K562 (cell line): ENCODE data around the gene HUNK. TPM values are rescaled to one million over a fixed set of nuclear protein-coding genes. Genes with fewer than 3 reads are reported as not detected.

Experiments
- ATAC-seq: fragments of 200-7000 bp; cut with Tn5 transposase; 3 replicates; pipeline ENCODE4 v1.9.1; 2020; ENCODE audit warnings: moderate library complexity
- BruUV-seq: library from RNA; stranded (reverse); fragments of 400-500 nt; replicated peaks from 2 replicates; lab custom pipeline; 2021; lab: Mats Ljungman, UMichigan
- CTCF ChIA-PET: fragments of 300-600 bp; formaldehyde crosslinking; extraction: SDS; loops from one replicate; lab custom pipeline; 2021; ENCODE audit warnings: low intra/inter-chr PET ratio; lab: Yijun Ruan, JAX
- POLR2A ChIA-PET: fragments of 300-600, 350-650 bp; sonication (Branson Sonifier 250); formaldehyde crosslinking; extraction: SDS; loops from one replicate; lab custom pipeline; 2021; ENCODE audit warnings: antibody characterized with exemption, inconsistent platforms; lab: Yijun Ruan, JAX
- DNase-seq, 4 experiments: peaks; one replicate each; pipeline versions ENCODE4 v3.0.0 to v3.0.0-alpha.2; 2011 to 2018; ENCODE audit warnings: low spot score in 3 of 4, mixed read lengths in 3 of 4; ENCODE audit errors: extremely low read depth in 1 of 4
- FAIRE-seq: peaks from 2 replicates; lab custom pipeline; 2011; peaks lifted over from hg19 to GRCh38; lab: Jason Lieb, UNC
- H2AFZ ChIP-seq: 2 replicates; pipeline ENCODE4 v1.6.0; 2011; ENCODE audit warnings: low read depth, low read length, control low read depth, inconsistent platforms
- H3K27ac ChIP-seq: fragments of 200-600 bp; 3 replicates; pipeline ENCODE4 v1.8.0; 2011; ENCODE audit warnings: low read depth, mild to moderate bottlenecking, control low read depth, inconsistent platforms, low read length, moderate library complexity, mixed read lengths; ENCODE audit errors: extremely low read depth
- H3K27me3 ChIP-seq, 2 experiments: fragments of 300-600 bp in 1 of 2; 2 replicates in 1 of 2; 3 replicates in 1 of 2; pipeline versions ENCODE4 v1.6.0 to v1.8.0; 2011; ENCODE audit warnings: inconsistent platforms in 2 of 2, low read length in 2 of 2, mild to moderate bottlenecking in 1 of 2, mixed read lengths in 1 of 2, moderate library complexity in 1 of 2; ENCODE audit not compliant: control insufficient read depth in 2 of 2, insufficient read depth in 2 of 2
- H3K36me3 ChIP-seq: fragments of 300-600 bp; 3 replicates; pipeline ENCODE4 v1.8.0; 2011; ENCODE audit warnings: mild to moderate bottlenecking, low read length, inconsistent platforms; ENCODE audit not compliant: control insufficient read depth, insufficient read depth
- H3K4me1 ChIP-seq, 2 experiments: fragments of 200-600 bp in 1 of 2; replicated peaks in 1 of 2; 2 replicates in 1 of 2; 3 replicates in 1 of 2; pipeline versions ENCODE4 v1.5.1 to v1.8.0; 2011; ENCODE audit warnings: inconsistent platforms in 2 of 2, low read length in 2 of 2, mild to moderate bottlenecking in 1 of 2, mixed read lengths in 1 of 2, moderate library complexity in 1 of 2; ENCODE audit not compliant: control insufficient read depth in 2 of 2, insufficient read depth in 2 of 2
- H3K4me2 ChIP-seq: 2 replicates; pipeline ENCODE4 v1.6.1; 2011; ENCODE audit warnings: low read length, control low read depth, inconsistent platforms, mixed read lengths; ENCODE audit not compliant: insufficient read depth
- H3K4me3 ChIP-seq: fragments of 200-600 bp; sonication (generic), shearing (Covaris generic); 2 replicates; pipeline ENCODE4 v1.5.1; 2016; ENCODE audit warnings: control low read depth, inconsistent platforms
- H3K79me2 ChIP-seq: fragments of 200-600 bp; 3 replicates; pipeline ENCODE4 v1.8.0; 2011; ENCODE audit warnings: low read length, inconsistent platforms; ENCODE audit not compliant: control insufficient read depth, insufficient read depth
- H3K9ac ChIP-seq, 2 experiments: 2 replicates each; pipeline versions ENCODE4 v1.6.0 to v1.6.1; 2011; ENCODE audit warnings: low read depth in 2 of 2, low read length in 2 of 2, control low read depth in 1 of 2, inconsistent platforms in 1 of 2, mild to moderate bottlenecking in 1 of 2, mixed read lengths in 1 of 2; ENCODE audit not compliant: insufficient read depth in 1 of 2
- H3K9me1 ChIP-seq: one replicate; pipeline ENCODE4 v1.6.0; 2011; ENCODE audit warnings: inconsistent platforms, mild to moderate bottlenecking, low read length, moderate library complexity; ENCODE audit not compliant: control insufficient read depth, insufficient read depth
- H3K9me3 ChIP-seq: replicated peaks from 2 replicates; pipeline ENCODE4 v1.5.1; 2011; ENCODE audit warnings: low read depth, low read length, inconsistent platforms; ENCODE audit not compliant: control insufficient read depth, insufficient read depth
- H4K20me1 ChIP-seq: replicated peaks from 2 replicates; pipeline ENCODE4 v1.6.1; 2011; ENCODE audit warnings: low read length, inconsistent platforms, mixed read lengths; ENCODE audit not compliant: control insufficient read depth, insufficient read depth
- FOXJ3 ChIP-seq: sonication (generic); formaldehyde crosslinking; IDR thresholded peaks from 2 replicates; pipeline ENCODE4 v1.4.0; 2020; ENCODE audit warnings: mild to moderate bottlenecking, missing genetic modification reagents
- HDAC8 ChIP-seq: fragments of 450-650 bp; IDR thresholded peaks from 2 replicates; pipeline ENCODE4 v1.6.1; 2016; ENCODE audit warnings: mild to moderate bottlenecking, missing genetic modification characterization, moderate library complexity, missing compliant biosample characterization
- NFXL1 ChIP-seq: fragments of 450-650 bp; formaldehyde crosslinking; IDR thresholded peaks from 2 replicates; pipeline ENCODE4 v1.4.0; 2021; ENCODE audit warnings: mild to moderate bottlenecking
- SAFB2 ChIP-seq: fragments of 200-400 bp; formaldehyde crosslinking; IDR thresholded peaks from 2 replicates; pipeline ENCODE4 v1.6.1; 2018; ENCODE audit warnings: borderline replicate concordance, low read length, low read depth, moderate library complexity; ENCODE audit not compliant: severe bottlenecking
- SMARCA4 ChIP-seq: fragments of 450-650 bp; IDR thresholded peaks from 2 replicates; pipeline ENCODE4 v1.6.1; 2016
- SRSF7 ChIP-seq: fragments of 200-400 bp; formaldehyde crosslinking; optimal IDR thresholded peaks from 2 replicates; pipeline ENCODE3; 2017; ENCODE audit warnings: mild to moderate bottlenecking, low read depth, low read length
- SRSF9 ChIP-seq: fragments of 200-400 bp; formaldehyde crosslinking; IDR thresholded peaks from 2 replicates; pipeline ENCODE4 v1.6.1; 2017; ENCODE audit warnings: low read depth, low read length, borderline replicate concordance
- TFAM ChIP-seq: fragments of 250-450 bp; sonication (Bioruptor Pico); conservative IDR thresholded peaks from 2 replicates; pipeline ENCODE4 v1.5.0; 2021; ENCODE audit warnings: mild to moderate bottlenecking, moderate library complexity
- WGBS: fragments of 100-300 bp; shearing (Covaris generic); methylation state at CpG from one replicate; pipeline ENCODE4 v1.1.6; 2016; ENCODE audit warnings: low coverage, mixed read lengths; ENCODE audit not compliant: insufficient coverage; ENCODE audit errors: missing lambda C conversion rate; 5-methylcytosine and 5-hydroxymethylcytosine counted together
- in situ Hi-C: fragments of 300-500 bp; cut with MboI; formaldehyde crosslinking; loops from 4 replicates; pipeline ENCODE4 v1.15.0; 2018; ENCODE audit warnings: inconsistent platforms, mixed read lengths
- intact Hi-C: fragments of 100-400 bp; cut with micrococcal nuclease; formaldehyde crosslinking; loops from 2 replicates; pipeline ENCODE4 v1.14.2; 2022
- polyA plus RNA-seq, 8 experiments: library from polyadenylated mRNA; depleted of rRNA in 4 of 8; stranded (reverse) in 5 of 8; unstranded in 3 of 8; fragments of >200 nt; fragmentation: Nextera tagmentation in 2 of 8; fragmentation: Illumina TruSeq in 1 of 8; extraction: Ambion mirVana in 2 of 8; extraction: Trizol in 1 of 8; gene quantifications; 2 replicates each; pipeline versions ENCODE4 v1.2.1 to v1.2.3, GENCODE V29; 2011 to 2014; ENCODE audit warnings: inconsistent platforms in 1 of 8, missing spikeins in 1 of 8
- total RNA-seq, 7 experiments: library from RNA; depleted of rRNA in 6 of 7; stranded (reverse); fragments of >200 nt in 6 of 7; fragmentation: Illumina TruSeq in 2 of 7; extraction: Trizol in 2 of 7; gene quantifications; 2 replicates each; pipeline versions ENCODE4 v1.2.1 to v1.2.3, GENCODE V29; 2011 to 2021; ENCODE audit warnings: low replicate concordance in 1 of 7
- TF ChIP-seq, protein P1 (sequence below), 2 experiments: fragments of 450-650 bp; IDR thresholded peaks; 2 replicates each; pipeline ENCODE4 v1.6.1; 2016; ENCODE audit warnings: mild to moderate bottlenecking in 2 of 2, borderline replicate concordance in 1 of 2, low read depth in 1 of 2, moderate library complexity in 1 of 2
- TF ChIP-seq, protein P2 (sequence below): fragments of 450-650 bp; formaldehyde crosslinking; IDR thresholded peaks from 2 replicates; pipeline ENCODE4 v1.4.0; 2020; ENCODE audit warnings: mild to moderate bottlenecking, moderate library complexity
- TF ChIP-seq, protein P3 (sequence below): sonication (generic); IDR thresholded peaks from 2 replicates; pipeline ENCODE4 v1.6.1; 2016

Gene HUNK
- total and polyA plus RNA-seq, 9 of the 15 experiments (the other 6 are each of a cell fraction or from before 2014, with no cell fraction given), result not detected

DNA sequence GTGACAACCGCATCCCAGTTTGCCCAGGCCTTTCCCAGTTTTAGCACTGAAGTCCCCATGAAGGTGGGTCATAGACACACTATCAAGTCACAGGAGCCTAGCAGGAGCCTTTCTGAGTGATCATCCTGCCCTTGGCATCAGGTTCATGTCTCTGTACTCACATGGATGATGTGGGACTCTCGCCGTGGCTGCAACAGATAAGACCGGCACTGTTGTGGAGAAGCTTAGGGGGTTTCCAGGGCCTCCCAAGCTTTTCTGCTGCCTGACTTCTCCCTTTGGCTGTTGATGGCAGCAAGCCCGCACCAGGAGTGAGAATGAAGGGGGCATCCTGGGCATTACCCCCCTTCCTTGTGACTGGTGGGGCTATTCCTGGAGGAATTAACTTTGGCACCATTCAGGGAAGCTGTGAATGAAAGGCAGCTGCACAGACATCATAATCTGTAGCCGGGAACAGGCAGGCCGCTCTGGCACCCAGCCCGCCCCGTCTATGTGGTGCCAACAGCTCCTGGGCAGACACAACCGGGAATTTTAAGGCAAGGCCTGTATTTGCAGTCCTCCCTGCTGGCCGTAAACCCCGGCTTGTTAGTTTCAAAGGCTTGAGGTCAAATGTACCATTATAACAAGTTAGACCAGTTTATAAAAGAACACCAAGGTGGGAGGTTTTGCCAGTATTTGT is 148.6 kb downstream of the HUNK start:
- FAIRE-seq, result no peak
- CTCF ChIA-PET, result no interaction called here
- no peak for ATAC-seq
- Histone ChIP-seq H3K36me3 (no peaks in the 10 kb centered on the region), H3K4me1 (no peaks in the 10 kb centered on the region), H3K4me2 (no peak overlapping the region), H3K27me3 (peaks cover 20 to 25% of the 10 kb centered on the region in 2 experiments), H3K9me1 (no peaks in the 10 kb centered on the region), H3K4me3 (no peak overlapping the region), H3K27ac (no peak overlapping the region), H3K9me3 (no peaks in the 10 kb centered on the region), H4K20me1 (no peaks in the 10 kb centered on the region), H2AFZ (no peak overlapping the region), H3K79me2 (no peaks in the 10 kb centered on the region), H3K9ac (no peak overlapping the region)
- WGBS, result 0% methylated on average over 12 of the region's 12 CpGs
- in situ Hi-C loops (no loop called here), intact Hi-C loops (no loop called here)
- DNase-seq, result no peak
- BruUV-seq, result no TSS peak
- POLR2A ChIA-PET, result no interaction called here
- TF ChIP-seq SMARCA4 (no peak), FOXJ3 (CRISPR knock-in tag) (no peak), TFAM (CRISPR knock-in tag) (no peak), SRSF7 (no peak), SAFB2 (no peak), NFXL1 (CRISPR knock-in tag) (no peak), HDAC8 (tag) (no peak), SRSF9 (no peak)
- TF ChIP-seq, protein P1, sequence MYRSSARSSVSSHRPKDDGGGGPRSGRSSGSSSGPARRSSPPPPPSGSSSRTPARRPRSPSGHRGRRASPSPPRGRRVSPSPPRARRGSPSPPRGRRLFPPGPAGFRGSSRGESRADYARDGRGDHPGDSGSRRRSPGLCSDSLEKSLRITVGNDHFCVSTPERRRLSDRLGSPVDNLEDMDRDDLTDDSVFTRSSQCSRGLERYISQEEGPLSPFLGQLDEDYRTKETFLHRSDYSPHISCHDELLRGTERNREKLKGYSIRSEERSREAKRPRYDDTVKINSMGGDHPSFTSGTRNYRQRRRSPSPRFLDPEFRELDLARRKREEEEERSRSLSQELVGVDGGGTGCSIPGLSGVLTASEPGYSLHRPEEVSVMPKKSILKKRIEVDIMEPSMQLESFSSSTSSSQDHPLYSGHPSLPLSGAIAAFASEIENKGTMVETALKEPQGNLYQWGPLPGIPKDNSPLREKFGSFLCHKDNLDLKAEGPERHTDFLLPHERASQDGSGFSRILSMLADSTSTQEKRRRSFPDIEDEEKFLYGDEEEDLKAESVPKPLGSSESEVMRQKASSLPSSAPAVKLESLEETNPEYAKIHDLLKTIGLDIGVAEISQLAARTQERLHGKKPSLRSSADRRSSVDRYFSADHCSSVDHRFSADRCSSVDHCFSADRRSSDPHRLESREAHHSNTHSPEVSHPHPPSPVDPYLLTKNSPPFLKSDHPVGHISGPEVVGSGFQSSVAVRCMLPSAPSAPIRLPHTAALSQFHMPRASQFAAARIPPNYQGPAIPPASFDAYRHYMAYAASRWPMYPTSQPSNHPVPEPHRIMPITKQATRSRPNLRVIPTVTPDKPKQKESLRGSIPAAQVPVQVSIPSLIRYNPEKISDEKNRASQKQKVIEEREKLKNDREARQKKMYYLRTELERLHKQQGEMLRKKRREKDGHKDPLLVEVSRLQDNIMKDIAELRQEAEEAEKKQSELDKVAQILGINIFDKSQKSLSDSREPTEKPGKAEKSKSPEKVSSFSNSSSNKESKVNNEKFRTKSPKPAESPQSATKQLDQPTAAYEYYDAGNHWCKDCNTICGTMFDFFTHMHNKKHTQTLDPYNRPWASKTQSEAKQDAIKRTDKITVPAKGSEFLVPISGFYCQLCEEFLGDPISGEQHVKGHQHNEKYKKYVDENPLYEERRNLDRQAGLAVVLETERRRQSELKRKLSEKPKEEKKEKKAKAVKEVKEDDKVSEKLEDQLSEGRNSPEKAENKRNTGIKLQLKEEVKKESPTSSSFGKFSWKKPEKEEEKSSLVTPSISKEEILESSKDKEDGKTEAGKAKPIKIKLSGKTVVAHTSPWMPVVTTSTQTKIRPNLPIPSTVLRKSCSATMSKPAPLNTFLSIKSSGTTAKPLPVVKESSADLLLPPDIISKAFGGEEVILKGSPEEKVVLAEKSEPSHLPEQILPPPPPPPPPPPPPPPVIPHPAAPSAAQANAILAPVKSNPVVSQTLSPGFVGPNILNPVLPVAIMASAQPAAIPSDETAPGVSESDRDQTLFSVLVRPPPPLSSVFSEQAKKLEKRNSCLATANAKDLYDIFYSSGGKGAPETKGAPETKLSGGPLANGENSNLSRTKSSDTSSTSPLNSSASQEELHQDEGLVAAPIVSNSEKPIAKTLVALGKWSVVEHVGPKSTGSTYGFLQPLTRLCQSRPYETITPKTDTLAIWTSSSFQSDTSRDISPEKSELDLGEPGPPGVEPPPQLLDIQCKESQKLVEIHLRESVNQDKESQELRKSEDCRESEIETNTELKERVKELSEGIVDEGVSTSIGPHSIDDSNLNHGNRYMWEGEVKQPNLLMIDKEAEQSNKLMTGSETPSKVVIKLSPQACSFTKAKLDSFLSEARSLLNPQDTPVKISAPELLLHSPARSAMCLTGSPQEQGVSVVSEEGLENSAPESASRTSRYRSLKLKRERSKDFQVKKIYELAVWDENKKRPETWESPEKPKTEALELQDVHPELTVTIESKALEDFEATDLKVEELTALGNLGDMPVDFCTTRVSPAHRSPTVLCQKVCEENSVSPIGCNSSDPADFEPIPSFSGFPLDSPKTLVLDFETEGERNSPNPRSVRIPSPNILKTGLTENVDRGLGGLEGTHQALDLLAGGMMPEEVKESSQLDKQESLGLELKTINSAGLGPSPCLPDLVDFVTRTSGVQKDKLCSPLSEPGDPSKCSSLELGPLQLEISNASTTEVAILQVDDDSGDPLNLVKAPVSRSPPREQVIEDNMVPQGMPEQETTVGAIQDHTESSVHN (IDR thresholded peaks at IDR 0.05; ENCODE audit: borderline replicate concordance in 1 of 2, low read depth in 1 of 2), result no peak
- TF ChIP-seq, protein P2, sequence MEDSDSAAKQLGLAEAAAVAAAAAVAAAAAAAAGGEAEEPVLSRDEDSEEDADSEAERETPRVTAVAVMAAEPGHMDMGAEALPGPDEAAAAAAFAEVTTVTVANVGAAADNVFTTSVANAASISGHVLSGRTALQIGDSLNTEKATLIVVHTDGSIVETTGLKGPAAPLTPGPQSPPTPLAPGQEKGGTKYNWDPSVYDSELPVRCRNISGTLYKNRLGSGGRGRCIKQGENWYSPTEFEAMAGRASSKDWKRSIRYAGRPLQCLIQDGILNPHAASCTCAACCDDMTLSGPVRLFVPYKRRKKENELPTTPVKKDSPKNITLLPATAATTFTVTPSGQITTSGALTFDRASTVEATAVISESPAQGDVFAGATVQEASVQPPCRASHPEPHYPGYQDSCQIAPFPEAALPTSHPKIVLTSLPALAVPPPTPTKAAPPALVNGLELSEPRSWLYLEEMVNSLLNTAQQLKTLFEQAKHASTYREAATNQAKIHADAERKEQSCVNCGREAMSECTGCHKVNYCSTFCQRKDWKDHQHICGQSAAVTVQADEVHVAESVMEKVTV, result no peak
- TF ChIP-seq, protein P3, sequence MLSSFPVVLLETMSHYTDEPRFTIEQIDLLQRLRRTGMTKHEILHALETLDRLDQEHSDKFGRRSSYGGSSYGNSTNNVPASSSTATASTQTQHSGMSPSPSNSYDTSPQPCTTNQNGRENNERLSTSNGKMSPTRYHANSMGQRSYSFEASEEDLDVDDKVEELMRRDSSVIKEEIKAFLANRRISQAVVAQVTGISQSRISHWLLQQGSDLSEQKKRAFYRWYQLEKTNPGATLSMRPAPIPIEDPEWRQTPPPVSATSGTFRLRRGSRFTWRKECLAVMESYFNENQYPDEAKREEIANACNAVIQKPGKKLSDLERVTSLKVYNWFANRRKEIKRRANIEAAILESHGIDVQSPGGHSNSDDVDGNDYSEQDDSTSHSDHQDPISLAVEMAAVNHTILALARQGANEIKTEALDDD, result no peak
